Uterus (tissue), 4 donors: ENCODE results near the gene ZNF785. TPM values are rescaled to one million over a fixed set of nuclear protein-coding genes. Genes with fewer than 3 reads are reported as not detected.

Source experiments
- DNase-seq, 2 donors: peaks; one replicate each; pipeline ENCODE4 v3.0.0-alpha.2; 2019 to 2020
- H3K27ac ChIP-seq, 2 donors: fragments of 200-600 bp; sonication (generic); 1 replicate in 1 of 2; 2 replicates in 1 of 2; pipeline ENCODE4 v1.5.1; 2016 to 2018
- H3K27me3 ChIP-seq, 2 donors: fragments of 200-600 bp; sonication (generic); one replicate each; pipeline ENCODE4 v1.5.1; 2018 to 2019; ENCODE audit warnings: control low read depth in 1 of 2
- H3K36me3 ChIP-seq, 2 donors: fragments of 200-600 bp; sonication (generic); one replicate each; pipeline ENCODE4 v1.5.1; 2019; ENCODE audit warnings: control low read depth in 1 of 2
- H3K4me1 ChIP-seq, 2 donors: fragments of 200-600 bp; sonication (generic); one replicate each; pipeline ENCODE4 v1.5.1; 2018 to 2019; ENCODE audit warnings: control low read depth in 1 of 2
- H3K4me3 ChIP-seq, 2 donors: fragments of 200-600 bp; sonication (generic); 1 replicate in 1 of 2; 2 replicates in 1 of 2; pipeline ENCODE4 v1.5.1; 2018 to 2019; ENCODE audit warnings: mild to moderate bottlenecking in 1 of 2
- H3K9me3 ChIP-seq, 2 donors: fragments of 200-600 bp; sonication (generic); one replicate each; pipeline ENCODE4 v1.5.1; 2019; ENCODE audit warnings: control low read depth in 1 of 2
- POLR2A ChIP-seq, 2 donors: fragments of 450-650 bp; IDR thresholded peaks; one replicate each; pipeline ENCODE4 v1.6.1; 2016; ENCODE audit warnings: antibody characterized with exemption in 2 of 2, mild to moderate bottlenecking in 1 of 2, moderate library complexity in 1 of 2
- intact Hi-C: fragments of 100-400 bp; cut with DNase I; formaldehyde crosslinking; loops from one replicate; pipeline ENCODE4 v1.15.1; 2023; ENCODE audit warnings: low total_unique reads
- total RNA-seq, 4 donors: library from RNA; depleted of rRNA in 3 of 4; stranded (reverse); fragments of >200 nt in 3 of 4; gene quantifications; one replicate each; pipeline versions ENCODE4 v1.1.0 to v1.2.4, GENCODE V29; 2014 to 2023
- TF ChIP-seq, protein P1 (sequence below), 4 experiments: fragments of 200-600 bp in 2 of 4; fragments of 450-650 bp in 2 of 4; sonication (generic) in 2 of 4; IDR thresholded peaks; one replicate each; pipeline ENCODE4 v1.5.1; 2016 to 2019; ENCODE audit warnings: antibody characterized with exemption in 4 of 4, mild to moderate bottlenecking in 2 of 4, moderate library complexity in 1 of 4
- donor health status: DM: yes; HTN: yes; CAD: no.

The ZNF785 gene
- total RNA-seq, 4 donors from 2014 or later, result 6.8 to 37.4 (median 15.2) TPM

DNA sequence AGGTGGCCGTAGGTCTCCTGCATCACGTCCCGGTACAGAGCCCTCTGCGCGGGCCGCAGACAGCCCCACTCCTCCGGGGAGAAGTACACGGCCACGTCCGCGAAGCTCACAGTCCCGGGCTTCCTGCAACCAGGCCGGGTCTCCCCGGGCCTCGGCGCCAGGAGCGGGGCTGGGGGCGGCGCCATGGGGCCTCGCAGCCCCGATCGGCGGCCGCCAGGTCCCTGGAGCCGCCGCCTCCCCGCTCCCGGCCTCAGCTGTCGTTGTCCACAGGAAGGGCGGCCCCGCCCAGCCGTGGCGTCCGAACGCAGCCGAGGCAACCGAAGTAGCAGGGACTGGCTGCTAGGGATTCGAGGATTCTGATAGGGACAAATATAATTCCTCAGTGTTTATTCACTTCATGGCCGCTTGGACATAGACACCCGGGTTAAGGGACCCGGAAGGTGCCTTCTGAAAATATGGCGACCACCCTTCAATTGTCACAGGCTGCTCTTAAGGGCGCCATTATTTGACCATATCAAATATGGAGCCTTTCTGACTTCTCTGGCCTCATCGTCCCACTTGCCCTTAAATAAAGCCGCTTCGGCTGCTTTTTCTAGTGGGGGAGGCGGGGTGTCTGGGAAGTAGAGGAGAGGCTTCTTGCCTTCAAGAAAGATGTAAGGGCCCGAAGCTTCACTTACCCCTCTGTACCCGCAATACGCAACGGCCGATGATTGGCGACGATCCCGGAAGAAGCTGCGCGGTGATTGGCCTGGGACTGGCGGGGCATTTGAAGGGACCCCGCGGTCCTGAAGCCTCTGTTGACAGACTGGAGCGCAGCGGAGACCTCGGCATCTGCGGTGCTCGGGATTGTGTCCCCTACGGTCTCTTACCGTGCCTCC, 13.8 kb downstream of the ZNF785 start, which contains the start of gene ZNF688:
TSS of gene ZNF688 (minus strand) at position 270 of the 878 bp plus-strand sequence. CDS start at position 185, 85 bp downstream.
- Histone ChIP-seq H3K27me3 (no peaks in the 10 kb centered on the region), H3K27ac (peak within 1 kb of the TSS; percentile 96 to 99), H3K4me1 (peaks cover 0 to 6% of the 10 kb centered on the region in 2 donors), H3K9me3 (no peaks in the 10 kb centered on the region), H3K36me3 (no peaks in the 10 kb centered on the region), H3K4me3 (peak within 1 kb of the TSS; percentile 53 to 91)
- TF ChIP-seq, protein P1, sequence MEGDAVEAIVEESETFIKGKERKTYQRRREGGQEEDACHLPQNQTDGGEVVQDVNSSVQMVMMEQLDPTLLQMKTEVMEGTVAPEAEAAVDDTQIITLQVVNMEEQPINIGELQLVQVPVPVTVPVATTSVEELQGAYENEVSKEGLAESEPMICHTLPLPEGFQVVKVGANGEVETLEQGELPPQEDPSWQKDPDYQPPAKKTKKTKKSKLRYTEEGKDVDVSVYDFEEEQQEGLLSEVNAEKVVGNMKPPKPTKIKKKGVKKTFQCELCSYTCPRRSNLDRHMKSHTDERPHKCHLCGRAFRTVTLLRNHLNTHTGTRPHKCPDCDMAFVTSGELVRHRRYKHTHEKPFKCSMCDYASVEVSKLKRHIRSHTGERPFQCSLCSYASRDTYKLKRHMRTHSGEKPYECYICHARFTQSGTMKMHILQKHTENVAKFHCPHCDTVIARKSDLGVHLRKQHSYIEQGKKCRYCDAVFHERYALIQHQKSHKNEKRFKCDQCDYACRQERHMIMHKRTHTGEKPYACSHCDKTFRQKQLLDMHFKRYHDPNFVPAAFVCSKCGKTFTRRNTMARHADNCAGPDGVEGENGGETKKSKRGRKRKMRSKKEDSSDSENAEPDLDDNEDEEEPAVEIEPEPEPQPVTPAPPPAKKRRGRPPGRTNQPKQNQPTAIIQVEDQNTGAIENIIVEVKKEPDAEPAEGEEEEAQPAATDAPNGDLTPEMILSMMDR (IDR thresholded peaks at IDR 0.05), result peak in 2 of 4 experiments; percentile 3 to 29
- TF ChIP-seq POLR2A (IDR thresholded peaks at IDR 0.05), result peak; percentile 41 to 47
- DNase-seq, result peak; percentile 96 to 99
- intact Hi-C loops, result no loop called here

DNA sequence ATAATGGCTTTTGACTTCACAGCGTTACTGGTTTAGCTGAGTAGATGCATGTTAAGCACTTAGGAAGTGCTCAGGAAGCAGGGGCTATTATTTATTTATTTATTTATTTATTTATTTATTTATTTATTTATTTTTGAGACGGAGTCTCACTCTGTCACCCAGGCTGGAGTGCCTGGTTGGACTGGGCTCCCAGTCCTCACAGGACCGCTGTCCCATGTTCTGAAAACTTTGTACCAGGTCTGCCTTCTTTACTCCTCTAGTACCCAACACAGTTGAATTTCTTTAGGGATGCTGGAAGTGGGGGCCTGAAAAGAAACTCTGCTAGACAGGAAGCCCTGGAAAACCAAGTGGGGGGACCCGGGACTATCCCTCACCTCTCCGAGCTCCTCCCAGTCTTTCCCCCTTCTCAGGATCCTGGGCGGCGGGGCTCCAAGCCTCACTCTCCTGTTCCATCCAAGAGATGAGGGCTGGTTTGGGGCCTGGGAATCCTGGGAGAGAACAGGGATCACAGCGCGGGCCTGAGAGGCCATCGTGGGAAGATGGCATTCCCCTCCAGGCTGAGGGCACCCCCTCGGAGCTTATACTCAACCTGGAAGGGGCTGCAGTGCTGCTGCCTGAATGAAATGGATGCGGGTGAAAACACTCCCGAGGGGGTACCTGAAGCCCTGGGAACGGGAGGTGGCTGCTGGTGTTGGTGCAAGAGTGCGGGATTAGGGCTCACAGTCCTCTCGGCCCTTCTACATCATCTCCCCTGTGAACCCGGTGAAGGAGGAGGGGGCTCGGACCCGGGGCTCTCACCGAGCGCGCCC, 14.7 kb downstream of the ZNF785 start:
- Histone ChIP-seq H3K27ac (peak overlapping the region; percentile 96 to 99), H3K4me3 (peak overlapping the region; percentile 53 to 91), H3K27me3 (no peaks in the 10 kb centered on the region), H3K4me1 (peaks cover 0 to 6% of the 10 kb centered on the region in 2 donors), H3K9me3 (no peaks in the 10 kb centered on the region), H3K36me3 (no peaks in the 10 kb centered on the region)
- intact Hi-C loops, result no loop called here
- TF ChIP-seq POLR2A (IDR thresholded peaks at IDR 0.05), result no peak
- TF ChIP-seq, protein P1 (IDR thresholded peaks at IDR 0.05), result no peak
- DNase-seq, result peak; percentile 40 to 56

DNA sequence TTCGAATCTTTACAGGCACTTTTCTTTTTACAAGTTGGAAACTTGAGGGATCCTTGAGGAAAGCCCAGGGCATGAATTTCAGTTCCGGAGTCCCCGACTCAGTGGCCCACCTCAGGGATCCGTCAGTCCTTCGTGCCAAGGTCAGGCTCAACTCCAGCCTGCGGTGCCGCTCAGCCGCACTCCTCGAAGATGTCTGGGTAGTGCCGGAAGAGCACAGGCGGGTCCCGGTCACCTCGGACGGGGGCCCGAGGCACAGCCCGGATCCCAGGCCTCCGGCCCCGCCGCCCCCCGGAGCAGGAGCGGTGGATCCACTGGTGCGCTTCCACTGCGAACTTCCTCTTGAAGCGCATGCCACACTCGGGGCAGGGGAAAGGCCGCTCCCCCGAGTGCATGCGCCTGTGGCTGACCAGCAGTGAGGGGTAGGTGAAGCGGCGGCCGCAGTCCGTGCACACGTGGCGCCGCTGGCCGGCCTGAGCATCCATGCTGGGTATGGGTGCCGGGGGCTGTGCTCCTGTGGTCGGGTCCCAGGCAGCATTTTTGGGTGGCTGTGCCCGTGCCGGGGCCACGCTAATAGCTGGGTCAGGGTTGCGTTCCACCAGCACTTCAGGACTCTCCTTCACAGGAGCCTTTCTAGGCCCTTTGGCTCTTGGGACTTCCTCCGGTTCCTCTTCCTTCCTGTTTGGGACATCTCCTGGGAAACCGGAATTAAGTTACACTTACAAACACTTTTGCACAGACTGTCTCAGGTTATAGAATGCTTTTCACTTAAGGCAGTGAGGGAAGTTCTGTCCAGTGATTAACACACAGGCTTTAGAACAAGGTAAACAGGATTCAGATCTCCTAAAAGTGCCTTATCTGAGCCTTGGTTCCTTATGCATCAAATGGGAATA, 15.5 kb downstream of the ZNF785 start:
- no peak for TF ChIP-seq POLR2A (IDR thresholded peaks at IDR 0.05)
- TF ChIP-seq, protein P1 (IDR thresholded peaks at IDR 0.05), result no peak
- DNase-seq, result no peak
- peak overlapping the region; percentile 96 to 99 for H3K27ac ChIP-seq
- H3K36me3 ChIP-seq, result no peaks in the 10 kb centered on the region
- peaks cover 0 to 6% of the 10 kb centered on the region in 2 donors for H3K4me1 ChIP-seq
- H3K9me3 ChIP-seq, result no peaks in the 10 kb centered on the region
- H3K4me3 ChIP-seq, result peak overlapping the region in 1 of 2 donors; percentile 91
- intact Hi-C loops, result no loop called here
- H3K27me3 ChIP-seq, result no peaks in the 10 kb centered on the region

DNA sequence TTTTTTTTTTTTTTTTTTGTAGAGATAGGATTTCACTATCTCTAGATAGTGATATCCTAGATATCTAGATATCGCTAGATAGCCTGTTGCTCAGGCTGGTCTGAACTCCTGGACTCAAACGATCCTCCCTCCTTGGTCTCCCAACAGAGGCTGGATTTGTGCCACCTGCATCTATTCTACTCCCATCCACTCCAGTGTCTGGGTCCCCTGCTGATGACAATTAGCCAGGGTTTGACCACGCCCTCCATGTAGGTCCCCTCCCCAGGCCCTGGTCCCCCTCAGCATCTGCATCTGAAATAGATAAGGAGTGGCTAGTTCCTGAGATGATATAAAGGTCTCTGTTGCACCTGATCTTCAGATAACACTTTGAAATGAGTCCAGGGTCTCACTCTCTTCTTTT, 16.2 kb downstream of the ZNF785 start:
- no peaks in the 10 kb centered on the region for H3K9me3 ChIP-seq
- peaks cover 0 to 6% of the 10 kb centered on the region in 2 donors for H3K4me1 ChIP-seq
- no peak for DNase-seq
- no peak overlapping the region for H3K4me3 ChIP-seq
- intact Hi-C loops, result no loop called here
- no peak for TF ChIP-seq POLR2A (IDR thresholded peaks at IDR 0.05)
- TF ChIP-seq, protein P1 (IDR thresholded peaks at IDR 0.05), result no peak
- no peaks in the 10 kb centered on the region for H3K27me3 ChIP-seq
- no peaks in the 10 kb centered on the region for H3K36me3 ChIP-seq
- no peak overlapping the region for H3K27ac ChIP-seq
